Astrocyte (in vitro differentiated cells and primary cell): ENCODE results near the gene TBR1.

Source experiments
- EZH2 ChIP-seq: IDR thresholded peaks from 2 replicates; pipeline ENCODE4 v1.6.1; 2012; ENCODE audit warnings: mild to moderate bottlenecking, low read length, inconsistent platforms; ENCODE audit not compliant: insufficient read depth
- TF ChIP-seq, protein P1 (sequence below): IDR thresholded peaks from 2 replicates; pipeline ENCODE4 v1.5.1; 2011; ENCODE audit warnings: low read depth, mild to moderate bottlenecking, inconsistent platforms, low read length, moderate library complexity; ENCODE audit not compliant: insufficient read depth

DNA sequence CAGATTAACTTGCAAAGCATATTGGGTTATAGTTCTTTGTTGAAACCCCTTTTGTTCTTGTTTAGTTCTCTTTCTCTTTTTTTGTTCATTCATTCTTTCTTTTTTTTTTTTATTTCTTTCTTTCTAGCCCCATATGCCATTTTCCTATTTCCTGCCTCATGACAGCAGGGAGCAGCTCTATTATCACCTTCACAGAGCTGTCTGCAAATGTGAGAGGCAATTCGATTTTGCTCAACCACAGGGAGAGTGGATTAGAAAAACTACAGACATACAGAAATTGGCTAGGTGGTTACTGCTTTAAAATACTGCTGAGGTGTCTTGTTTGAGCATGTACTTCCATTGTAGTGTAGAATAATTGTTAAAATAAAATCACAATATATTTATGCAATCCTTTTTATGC, 44.2 kb upstream of the TBR1 start:
- TF ChIP-seq, protein P1, sequence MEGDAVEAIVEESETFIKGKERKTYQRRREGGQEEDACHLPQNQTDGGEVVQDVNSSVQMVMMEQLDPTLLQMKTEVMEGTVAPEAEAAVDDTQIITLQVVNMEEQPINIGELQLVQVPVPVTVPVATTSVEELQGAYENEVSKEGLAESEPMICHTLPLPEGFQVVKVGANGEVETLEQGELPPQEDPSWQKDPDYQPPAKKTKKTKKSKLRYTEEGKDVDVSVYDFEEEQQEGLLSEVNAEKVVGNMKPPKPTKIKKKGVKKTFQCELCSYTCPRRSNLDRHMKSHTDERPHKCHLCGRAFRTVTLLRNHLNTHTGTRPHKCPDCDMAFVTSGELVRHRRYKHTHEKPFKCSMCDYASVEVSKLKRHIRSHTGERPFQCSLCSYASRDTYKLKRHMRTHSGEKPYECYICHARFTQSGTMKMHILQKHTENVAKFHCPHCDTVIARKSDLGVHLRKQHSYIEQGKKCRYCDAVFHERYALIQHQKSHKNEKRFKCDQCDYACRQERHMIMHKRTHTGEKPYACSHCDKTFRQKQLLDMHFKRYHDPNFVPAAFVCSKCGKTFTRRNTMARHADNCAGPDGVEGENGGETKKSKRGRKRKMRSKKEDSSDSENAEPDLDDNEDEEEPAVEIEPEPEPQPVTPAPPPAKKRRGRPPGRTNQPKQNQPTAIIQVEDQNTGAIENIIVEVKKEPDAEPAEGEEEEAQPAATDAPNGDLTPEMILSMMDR, result no peak
- TF ChIP-seq EZH2, result no peak
